Activated naive CD8-positive, alpha-beta T cell treated with anti-CD3 and anti-CD28 coated beads, Interleukin-2, amount 50 U/mL, for 24 hours (primary cell): ENCODE results near the gene MLPH.

Experiments
- ATAC-seq: fragments of 150-1000 bp; cut with Tn5 transposase; one replicate; pipeline ENCODE4 v1.10.0; 2021
- DNase-seq: peaks from one replicate; pipeline ENCODE4 v3.0.0; 2021
- H3K27ac Mint-ChIP-seq: one replicate; pipeline ENCODE4 v1.8.0; 2021; ENCODE audit warnings: mild to moderate bottlenecking, mixed read lengths
- H3K27me3 Mint-ChIP-seq: one replicate; pipeline ENCODE4 v1.8.0; 2021; ENCODE audit warnings: mixed read lengths
- H3K36me3 Mint-ChIP-seq: one replicate; pipeline ENCODE4 v1.8.0; 2021; ENCODE audit warnings: low read depth, mixed read lengths
- H3K4me1 Mint-ChIP-seq: one replicate; pipeline ENCODE4 v1.8.0; 2021; ENCODE audit warnings: mixed read lengths
- H3K4me3 Mint-ChIP-seq: one replicate; pipeline ENCODE4 v1.8.0; 2021; ENCODE audit warnings: mild to moderate bottlenecking, moderate library complexity, mixed read lengths
- H3K9me3 Mint-ChIP-seq: one replicate; pipeline ENCODE4 v1.8.0; 2021; ENCODE audit warnings: mixed read lengths

The MLPH gene

GRCh38 chr2:237494066-237494465 lies 7.0 kb downstream of the MLPH start:
- H3K4me3 Mint-ChIP-seq: no peak overlapping the region
- H3K36me3 Mint-ChIP-seq: peaks cover 7% of the 10 kb centered on the region
- H3K27me3 Mint-ChIP-seq: peaks cover 40% of the 10 kb centered on the region
- ATAC-seq (peak; percentile 27), DNase-seq (no peak)
- H3K9me3 Mint-ChIP-seq: peaks cover 17% of the 10 kb centered on the region
- no peak overlapping the region for H3K27ac Mint-ChIP-seq
- H3K4me1 Mint-ChIP-seq: no peaks in the 10 kb centered on the region

GRCh38 chr2:237495521-237496117 lies 8.6 kb downstream of the MLPH start:
- H3K27ac Mint-ChIP-seq: no peak overlapping the region
- H3K9me3 Mint-ChIP-seq: peaks cover 16% of the 10 kb centered on the region
- no peak overlapping the region for H3K4me3 Mint-ChIP-seq
- peaks cover 7% of the 10 kb centered on the region for H3K36me3 Mint-ChIP-seq
- ATAC-seq: no peak
- H3K27me3 Mint-ChIP-seq: peaks cover 35% of the 10 kb centered on the region
- no peak for DNase-seq
- H3K4me1 Mint-ChIP-seq: no peaks in the 10 kb centered on the region

- Mint-ChIP-seq H3K9me3 (peaks cover 8% of the 10 kb centered on the region), H3K27me3 (peaks cover 41% of the 10 kb centered on the region), H3K36me3 (peaks cover 7% of the 10 kb centered on the region), H3K4me1 (no peaks in the 10 kb centered on the region), H3K4me3 (no peak overlapping the region), H3K27ac (no peak overlapping the region)
- ATAC-seq (no peak), DNase-seq (no peak)
Measured at GRCh38 chr2:237496428-237496827, 9.4 kb downstream of the MLPH start.

GRCh38 chr2:237497009-237497837 lies 10.2 kb downstream of the MLPH start:
- no peak for DNase-seq
- no peak overlapping the region for H3K4me3 Mint-ChIP-seq
- no peaks in the 10 kb centered on the region for H3K4me1 Mint-ChIP-seq
- H3K9me3 Mint-ChIP-seq: no peaks in the 10 kb centered on the region
- no peak overlapping the region for H3K27ac Mint-ChIP-seq
- no peaks in the 10 kb centered on the region for H3K36me3 Mint-ChIP-seq
- H3K27me3 Mint-ChIP-seq: peaks cover 40% of the 10 kb centered on the region
- no peak for ATAC-seq

- H3K9me3 Mint-ChIP-seq: no peaks in the 10 kb centered on the region
- ATAC-seq (no peak), DNase-seq (no peak)
- H3K4me3 Mint-ChIP-seq: no peak overlapping the region
- H3K4me1 Mint-ChIP-seq: no peaks in the 10 kb centered on the region
- peaks cover 36% of the 10 kb centered on the region for H3K27me3 Mint-ChIP-seq
- H3K36me3 Mint-ChIP-seq: no peaks in the 10 kb centered on the region
- H3K27ac Mint-ChIP-seq: no peak overlapping the region
Measured at GRCh38 chr2:237497838-237498186, 10.8 kb downstream of the MLPH start.

GRCh38 chr2:237498341-237498740 lies 11.3 kb downstream of the MLPH start:
- DNase-seq: no peak
- no peak for ATAC-seq
- H3K9me3 Mint-ChIP-seq: no peaks in the 10 kb centered on the region
- H3K27me3 Mint-ChIP-seq: peaks cover 36% of the 10 kb centered on the region
- H3K4me3 Mint-ChIP-seq: no peak overlapping the region
- no peaks in the 10 kb centered on the region for H3K36me3 Mint-ChIP-seq
- H3K27ac Mint-ChIP-seq: no peak overlapping the region
- no peaks in the 10 kb centered on the region for H3K4me1 Mint-ChIP-seq

GRCh38 chr2:237500681-237501424 lies 13.8 kb downstream of the MLPH start:
- DNase-seq (no peak), ATAC-seq (peak; percentile 50)
- Mint-ChIP-seq H3K4me3 (no peak overlapping the region), H3K4me1 (no peaks in the 10 kb centered on the region), H3K27ac (no peak overlapping the region), H3K9me3 (no peaks in the 10 kb centered on the region), H3K27me3 (peaks cover 24% of the 10 kb centered on the region), H3K36me3 (no peaks in the 10 kb centered on the region)

- Mint-ChIP-seq H3K36me3 (no peaks in the 10 kb centered on the region), H3K4me1 (no peaks in the 10 kb centered on the region), H3K27me3 (peaks cover 25% of the 10 kb centered on the region), H3K27ac (no peak overlapping the region), H3K4me3 (no peak overlapping the region), H3K9me3 (no peaks in the 10 kb centered on the region)
- no peak for ATAC-seq
- DNase-seq: no peak
Measured at GRCh38 chr2:237501892-237502513, 15.0 kb downstream of the MLPH start.

GRCh38 chr2:237503201-237503600 lies 16.1 kb downstream of the MLPH start:
- H3K4me3 Mint-ChIP-seq: no peak overlapping the region
- H3K9me3 Mint-ChIP-seq: no peaks in the 10 kb centered on the region
- H3K27me3 Mint-ChIP-seq: peaks cover 28% of the 10 kb centered on the region
- no peak for DNase-seq
- no peaks in the 10 kb centered on the region for H3K36me3 Mint-ChIP-seq
- ATAC-seq: no peak
- H3K27ac Mint-ChIP-seq: no peak overlapping the region
- no peaks in the 10 kb centered on the region for H3K4me1 Mint-ChIP-seq

GRCh38 chr2:237505188-237505939 lies 18.3 kb downstream of the MLPH start:
- Mint-ChIP-seq H3K9me3 (no peaks in the 10 kb centered on the region), H3K4me1 (no peaks in the 10 kb centered on the region), H3K4me3 (no peak overlapping the region), H3K36me3 (no peaks in the 10 kb centered on the region), H3K27me3 (peaks cover 29% of the 10 kb centered on the region), H3K27ac (no peak overlapping the region)
- DNase-seq (no peak), ATAC-seq (no peak)

GRCh38 chr2:237507512-237507911 lies 20.5 kb downstream of the MLPH start:
- Mint-ChIP-seq H3K4me1 (no peaks in the 10 kb centered on the region), H3K4me3 (no peak overlapping the region), H3K9me3 (no peaks in the 10 kb centered on the region), H3K27ac (no peak overlapping the region), H3K36me3 (no peaks in the 10 kb centered on the region), H3K27me3 (peaks cover 20% of the 10 kb centered on the region)
- DNase-seq: no peak
- ATAC-seq: no peak

GRCh38 chr2:237508361-237508760 lies 21.3 kb downstream of the MLPH start:
- ATAC-seq: no peak
- Mint-ChIP-seq H3K4me3 (no peak overlapping the region), H3K36me3 (no peaks in the 10 kb centered on the region), H3K27me3 (peaks cover 20% of the 10 kb centered on the region), H3K4me1 (no peaks in the 10 kb centered on the region), H3K27ac (no peak overlapping the region), H3K9me3 (no peaks in the 10 kb centered on the region)
- no peak for DNase-seq

GRCh38 chr2:237509151-237509550 lies 22.1 kb downstream of the MLPH start:
- no peak overlapping the region for H3K27ac Mint-ChIP-seq
- no peaks in the 10 kb centered on the region for H3K36me3 Mint-ChIP-seq
- DNase-seq: no peak
- no peak overlapping the region for H3K4me3 Mint-ChIP-seq
- H3K4me1 Mint-ChIP-seq: no peaks in the 10 kb centered on the region
- peaks cover 20% of the 10 kb centered on the region for H3K27me3 Mint-ChIP-seq
- no peaks in the 10 kb centered on the region for H3K9me3 Mint-ChIP-seq
- ATAC-seq: no peak

GRCh38 chr2:237509905-237510304 lies 22.9 kb downstream of the MLPH start:
- no peak overlapping the region for H3K27ac Mint-ChIP-seq
- peaks cover 20% of the 10 kb centered on the region for H3K27me3 Mint-ChIP-seq
- DNase-seq: no peak
- no peaks in the 10 kb centered on the region for H3K4me1 Mint-ChIP-seq
- no peaks in the 10 kb centered on the region for H3K9me3 Mint-ChIP-seq
- no peaks in the 10 kb centered on the region for H3K36me3 Mint-ChIP-seq
- no peak for ATAC-seq
- no peak overlapping the region for H3K4me3 Mint-ChIP-seq
